Activated CD8-positive, alpha-beta memory T cell treated with anti-CD3 and anti-CD28 coated beads for 4 hours (primary cell): ENCODE measurements around the gene SALL4.

Source experiments
- DNase-seq, 2 donors: peaks; one replicate each; pipeline ENCODE4 v3.0.0-alpha.2; 2020; ENCODE audit warnings: low read depth in 2 of 2

Gene SALL4

GRCh38 chr20:51735728-51736600, 66.4 kb downstream of the SALL4 start:
- DNase-seq, result no peak

GRCh38 chr20:51734876-51735720, 67.2 kb downstream of the SALL4 start:
- DNase-seq, result no peak

- no peak for DNase-seq
Observed at GRCh38 chr20:51733070-51733469, 69.3 kb downstream of the SALL4 start.
